GM19328 (cell line): ENCODE measurements around the gene SUPT5H.
"Not testable (repeated sequence)": the region's sequence is repeated elsewhere in the genome, so short reads cannot be mapped to it uniquely, and the experiment has no call there.

Experiments used
- ATAC-seq: cut with Tn5 transposase; IDR thresholded peaks from one replicate; pipeline ENCODE4 v1.9.1; 2021; ENCODE audit warnings: mild to moderate bottlenecking, moderate library complexity; ENCODE audit not compliant: unreplicated experiment

SUPT5H gene

GRCh38 chr19:39424934-39425333 is 20.4 kb upstream of the SUPT5H start:
- no peak for ATAC-seq

- no peak for ATAC-seq
These were observed 19.6 kb upstream of the SUPT5H start for GRCh38 chr19:39425744-39426143.

GRCh38 chr19:39426170-39426569 is 19.2 kb upstream of the SUPT5H start:
- no peak for ATAC-seq

- ATAC-seq, result no peak
These were observed 17.7 kb upstream of the SUPT5H start for GRCh38 chr19:39427707-39428106.

- ATAC-seq, result no peak
These were observed 16.9 kb upstream of the SUPT5H start for GRCh38 chr19:39428283-39429112.

- ATAC-seq, result no peak
These were observed 14.4 kb upstream of the SUPT5H start for GRCh38 chr19:39430675-39431593.

GRCh38 chr19:39432677-39433025 is 12.7 kb upstream of the SUPT5H start:
- ATAC-seq, result no peak

GRCh38 chr19:39433480-39434079 is 11.8 kb upstream of the SUPT5H start:
- ATAC-seq, result no peak

- no peak for ATAC-seq
These were observed 11.0 kb upstream of the SUPT5H start for GRCh38 chr19:39434123-39435076.

- peak; percentile 59 for ATAC-seq
These were observed 9.7 kb upstream of the SUPT5H start, which contains the start of gene RPS16 for GRCh38 chr19:39435499-39436349. TSS of gene RPS16 (minus strand) at chr19:39435949. CDS start at chr19:39435895, 54 bp downstream.

- ATAC-seq, result no peak
These were observed 9.0 kb upstream of the SUPT5H start for GRCh38 chr19:39436350-39436716.

GRCh38 chr19:39438270-39438934 is 7.0 kb upstream of the SUPT5H start:
- ATAC-seq, result no peak

GRCh38 chr19:39444598-39445195 is 685 bp upstream of the SUPT5H start:
- no peak for ATAC-seq

GRCh38 chr19:39446365-39447084 is 1.1 kb downstream of the SUPT5H start:
- ATAC-seq, result no peak

GRCh38 chr19:39448271-39448670 is 2.9 kb downstream of the SUPT5H start:
- no peak for ATAC-seq

- ATAC-seq, result no peak
These were observed 3.9 kb downstream of the SUPT5H start for GRCh38 chr19:39449116-39449797.

GRCh38 chr19:39451257-39451656 is 5.9 kb downstream of the SUPT5H start:
- ATAC-seq, result not testable (repeated sequence)
